ENCODE results near the gene TAF6L.

The TAF6L gene

GRCh38 chr11:62770778-62771143 is 435 bp upstream of the TAF6L start:
- Histone ChIP-seq H3K4me2 (ENCODE audit: low read length) (peak overlapping the region; percentile 83), H3K4me1 (ENCODE audit: control insufficient read depth, insufficient read depth, low read length) (peaks cover 14% of the 10 kb centered on the region), H3K9me3 (replicated peaks; ENCODE audit: low read length) (no peaks in the 10 kb centered on the region)

GRCh38 chr11:62774407-62774806 is 3.2 kb downstream of the TAF6L start:
- Histone ChIP-seq H3K9me3 (replicated peaks; ENCODE audit: low read length) (no peaks in the 10 kb centered on the region), H3K9ac (ENCODE audit: low read depth, low read length) (no peak overlapping the region), H3K4me1 (ENCODE audit: control insufficient read depth, insufficient read depth, low read length) (peaks cover 14% of the 10 kb centered on the region), H3K36me3 (ENCODE audit: insufficient read depth, low read length) (peaks cover 24% of the 10 kb centered on the region), H3K27me3 (ENCODE audit: control insufficient read depth, insufficient read depth, low read length) (no peaks in the 10 kb centered on the region), H3K4me3 (ENCODE audit: low read length) (no peak overlapping the region), H3K4me2 (ENCODE audit: low read length) (no peak overlapping the region)

More at GRCh38 chr11:62770778-62771143, 435 bp upstream of the TAF6L start:
- Histone ChIP-seq H3K9ac (ENCODE audit: low read depth, low read length) (peak overlapping the region; percentile 87), H3K36me3 (ENCODE audit: insufficient read depth, low read length) (peaks cover 24% of the 10 kb centered on the region), H3K27me3 (ENCODE audit: control insufficient read depth, insufficient read depth, low read length) (no peaks in the 10 kb centered on the region), H3K4me3 (ENCODE audit: low read length) (peak overlapping the region; percentile 84)

- Histone ChIP-seq H3K9ac (ENCODE audit: low read depth, low read length) (no peak overlapping the region), H3K4me2 (ENCODE audit: low read length) (no peak overlapping the region), H3K4me3 (ENCODE audit: low read length) (no peak overlapping the region), H3K4me1 (ENCODE audit: control insufficient read depth, insufficient read depth, low read length) (peaks cover 10% of the 10 kb centered on the region), H3K9me3 (replicated peaks; ENCODE audit: low read length) (no peaks in the 10 kb centered on the region), H3K36me3 (ENCODE audit: insufficient read depth, low read length) (peaks cover 24% of the 10 kb centered on the region), H3K27me3 (ENCODE audit: control insufficient read depth, insufficient read depth, low read length) (no peaks in the 10 kb centered on the region)
These were observed 4.5 kb downstream of the TAF6L start for GRCh38 chr11:62775646-62776045.

- Histone ChIP-seq H3K36me3 (ENCODE audit: insufficient read depth, low read length) (peaks cover 30% of the 10 kb centered on the region), H3K9ac (ENCODE audit: low read depth, low read length) (no peak overlapping the region), H3K4me1 (ENCODE audit: control insufficient read depth, insufficient read depth, low read length) (no peaks in the 10 kb centered on the region), H3K27me3 (ENCODE audit: control insufficient read depth, insufficient read depth, low read length) (no peaks in the 10 kb centered on the region), H3K4me2 (ENCODE audit: low read length) (no peak overlapping the region), H3K4me3 (ENCODE audit: low read length) (no peak overlapping the region), H3K9me3 (replicated peaks; ENCODE audit: low read length) (no peaks in the 10 kb centered on the region)
These were observed 6.2 kb downstream of the TAF6L start for GRCh38 chr11:62777389-62777788.

GRCh38 chr11:62778441-62778840 is 7.2 kb downstream of the TAF6L start:
- H3K4me2 ChIP-seq (ENCODE audit: low read length): no peak overlapping the region
- H3K4me3 ChIP-seq (ENCODE audit: low read length): no peak overlapping the region
- no peaks in the 10 kb centered on the region for H3K4me1 ChIP-seq (ENCODE audit: control insufficient read depth, insufficient read depth, low read length)
- peaks cover 35% of the 10 kb centered on the region for H3K36me3 ChIP-seq (ENCODE audit: insufficient read depth, low read length)
- no peak overlapping the region for H3K9ac ChIP-seq (ENCODE audit: low read depth, low read length)
- no peaks in the 10 kb centered on the region for H3K9me3 ChIP-seq (replicated peaks; ENCODE audit: low read length)
- no peaks in the 10 kb centered on the region for H3K27me3 ChIP-seq (ENCODE audit: control insufficient read depth, insufficient read depth, low read length)

GRCh38 chr11:62782753-62783152 is 11.6 kb downstream of the TAF6L start:
- Histone ChIP-seq H3K9ac (ENCODE audit: low read depth, low read length) (no peak overlapping the region), H3K4me1 (ENCODE audit: control insufficient read depth, insufficient read depth, low read length) (peaks cover 8% of the 10 kb centered on the region), H3K27me3 (ENCODE audit: control insufficient read depth, insufficient read depth, low read length) (no peaks in the 10 kb centered on the region), H3K36me3 (ENCODE audit: insufficient read depth, low read length) (peaks cover 20% of the 10 kb centered on the region), H3K4me2 (ENCODE audit: low read length) (no peak overlapping the region), H3K4me3 (ENCODE audit: low read length) (no peak overlapping the region), H3K9me3 (replicated peaks; ENCODE audit: low read length) (no peaks in the 10 kb centered on the region)

- Histone ChIP-seq H3K9ac (ENCODE audit: low read depth, low read length) (peak overlapping the region; percentile 89), H3K36me3 (ENCODE audit: insufficient read depth, low read length) (peaks cover 33% of the 10 kb centered on the region), H3K4me1 (ENCODE audit: control insufficient read depth, insufficient read depth, low read length) (peaks cover 30% of the 10 kb centered on the region)
These were observed 15.3 kb downstream of the TAF6L start for GRCh38 chr11:62786318-62787004.

GRCh38 chr11:62787005-62787759 is 16.0 kb downstream of the TAF6L start, which contains the start of gene TMEM179B:
TMEM179B (plus strand) TSS chr11:62787402; CDS start chr11:62787432, 30 bp downstream.
- Histone ChIP-seq H3K4me3 (ENCODE audit: low read length) (peak within 1 kb of the TSS; percentile 96), H3K27me3 (ENCODE audit: control insufficient read depth, insufficient read depth, low read length) (no peaks in the 10 kb centered on the region), H3K9ac (ENCODE audit: low read depth, low read length) (peak within 1 kb of the TSS; percentile 89), H3K4me2 (ENCODE audit: low read length) (peak within 1 kb of the TSS; percentile 87), H3K9me3 (replicated peaks; ENCODE audit: low read length) (no peaks in the 10 kb centered on the region), H3K36me3 (ENCODE audit: insufficient read depth, low read length) (peaks cover 32% of the 10 kb centered on the region), H3K4me1 (ENCODE audit: control insufficient read depth, insufficient read depth, low read length) (peaks cover 33% of the 10 kb centered on the region)

More at GRCh38 chr11:62786318-62787004, 15.3 kb downstream of the TAF6L start:
- no peaks in the 10 kb centered on the region for H3K9me3 ChIP-seq (replicated peaks; ENCODE audit: low read length)
- peak overlapping the region; percentile 96 for H3K4me3 ChIP-seq (ENCODE audit: low read length)
- peak overlapping the region; percentile 87 for H3K4me2 ChIP-seq (ENCODE audit: low read length)
- H3K27me3 ChIP-seq (ENCODE audit: control insufficient read depth, insufficient read depth, low read length): no peaks in the 10 kb centered on the region

GRCh38 chr11:62788991-62789390 is 17.8 kb downstream of the TAF6L start:
- H3K4me3 ChIP-seq (ENCODE audit: low read length): no peak overlapping the region
- no peaks in the 10 kb centered on the region for H3K9me3 ChIP-seq (replicated peaks; ENCODE audit: low read length)
- no peaks in the 10 kb centered on the region for H3K27me3 ChIP-seq (ENCODE audit: control insufficient read depth, insufficient read depth, low read length)
- H3K36me3 ChIP-seq (ENCODE audit: insufficient read depth, low read length): peaks cover 38% of the 10 kb centered on the region
- H3K4me1 ChIP-seq (ENCODE audit: control insufficient read depth, insufficient read depth, low read length): peaks cover 36% of the 10 kb centered on the region
- H3K9ac ChIP-seq (ENCODE audit: low read depth, low read length): no peak overlapping the region
- H3K4me2 ChIP-seq (ENCODE audit: low read length): peak overlapping the region; percentile 87

- Histone ChIP-seq H3K27me3 (ENCODE audit: control insufficient read depth, insufficient read depth, low read length) (no peaks in the 10 kb centered on the region), H3K9ac (ENCODE audit: low read depth, low read length) (no peak overlapping the region), H3K4me3 (ENCODE audit: low read length) (no peak overlapping the region), H3K9me3 (replicated peaks; ENCODE audit: low read length) (no peaks in the 10 kb centered on the region), H3K36me3 (ENCODE audit: insufficient read depth, low read length) (peaks cover 44% of the 10 kb centered on the region), H3K4me1 (ENCODE audit: control insufficient read depth, insufficient read depth, low read length) (peaks cover 36% of the 10 kb centered on the region), H3K4me2 (ENCODE audit: low read length) (no peak overlapping the region)
These were observed 18.4 kb downstream of the TAF6L start for GRCh38 chr11:62789576-62789975.

GRCh38 chr11:62791501-62792201 is 20.5 kb downstream of the TAF6L start, which contains the start of gene TMEM223:
TMEM223 (minus strand) TSS chr11:62792006; CDS start chr11:62791994, 12 bp downstream.
- H3K4me2 ChIP-seq (ENCODE audit: low read length): peak within 1 kb of the TSS; percentile 90
- peaks cover 29% of the 10 kb centered on the region for H3K4me1 ChIP-seq (ENCODE audit: control insufficient read depth, insufficient read depth, low read length)
- no peaks in the 10 kb centered on the region for H3K27me3 ChIP-seq (ENCODE audit: control insufficient read depth, insufficient read depth, low read length)
- peak within 1 kb of the TSS; percentile 98 for H3K4me3 ChIP-seq (ENCODE audit: low read length)
- H3K9ac ChIP-seq (ENCODE audit: low read depth, low read length): peak within 1 kb of the TSS; percentile 90
- peaks cover 61% of the 10 kb centered on the region for H3K36me3 ChIP-seq (ENCODE audit: insufficient read depth, low read length)
- H3K9me3 ChIP-seq (replicated peaks; ENCODE audit: low read length): no peaks in the 10 kb centered on the region
